Vagina (tissue), 2 donors: ENCODE results near the gene C17orf75.

Experiments used
- CTCF ChIP-seq, 3 experiments: fragments of 450-650 bp in 2 of 3; fragments of 200-600 bp in 1 of 3; sonication (generic) in 1 of 3; IDR thresholded peaks; one replicate each; pipeline ENCODE4 v1.5.1; 2017 to 2019; ENCODE audit warnings: antibody characterized with exemption in 3 of 3, mild to moderate bottlenecking in 2 of 3, moderate library complexity in 2 of 3
- POLR2A ChIP-seq, 2 donors: fragments of 450-650 bp; IDR thresholded peaks; one replicate each; pipeline ENCODE4 v1.6.1; 2017; ENCODE audit warnings: antibody characterized with exemption in 2 of 2, mild to moderate bottlenecking in 2 of 2, moderate library complexity in 2 of 2
- POLR2AphosphoS5 ChIP-seq, 2 donors: sonication (generic); formaldehyde crosslinking; IDR thresholded peaks; one replicate each; pipeline ENCODE4 v1.9.0; 2017; ENCODE audit warnings: antibody characterized with exemption in 2 of 2, mild to moderate bottlenecking in 2 of 2, low read depth in 1 of 2; ENCODE audit not compliant: insufficient read depth in 1 of 2

- no peak for TF ChIP-seq CTCF (IDR thresholded peaks at IDR 0.05)
- TF ChIP-seq POLR2AphosphoS5 (IDR thresholded peaks at IDR 0.05; ENCODE audit: insufficient read depth in 1 of 2, low read depth in 1 of 2) = no peak
- TF ChIP-seq POLR2A (IDR thresholded peaks at IDR 0.05) = no peak
Observed at GRCh38 chr17:32330147-32330546, 11.8 kb downstream of the C17orf75 start.
